Measurements from ENCODE around the gene TMEM147. TPM values are rescaled to one million over a fixed set of nuclear protein-coding genes. Genes with fewer than 3 reads are reported as not detected.

Gene TMEM147
- total RNA-seq, 4 donors from 2014 or later: 186 to 202 (median 188) TPM

DNA sequence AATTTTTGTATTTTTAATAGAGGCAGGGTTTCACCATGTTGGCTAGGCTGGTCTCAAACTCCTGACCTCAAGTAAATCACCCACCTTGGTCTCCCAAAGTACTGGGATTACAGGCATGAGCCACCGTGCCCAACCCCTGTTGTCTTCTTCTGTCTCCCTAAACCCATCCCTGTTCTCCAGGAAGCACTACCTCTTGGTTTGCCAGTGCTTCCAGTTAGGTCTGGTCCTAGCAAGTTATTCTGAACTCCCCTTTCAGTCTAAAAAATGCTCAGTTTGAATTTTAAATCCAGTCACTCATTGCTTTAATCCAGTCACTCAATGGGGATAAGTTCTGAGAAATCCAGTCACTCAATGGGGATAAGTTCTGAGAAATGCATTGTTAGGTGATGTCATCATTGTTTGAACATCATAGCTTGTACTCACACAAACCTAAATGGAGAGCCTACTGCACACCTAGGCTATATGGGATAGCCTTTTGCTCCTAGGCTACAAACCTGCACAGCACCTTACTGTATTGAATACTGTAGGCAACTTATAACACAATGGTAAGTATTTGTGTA is 26.1 kb downstream of the TMEM147 start:
- WGBS, 2 donors: 96 to 100% methylated on average over 1 of the region's 1 CpG
- intact Hi-C loops (cut with DNase I): no loop called here
- Histone ChIP-seq H3K4me1 (no peaks in the 10 kb centered on the region), H3K27ac (no peak overlapping the region), H3K36me3 (no peaks in the 10 kb centered on the region), H3K4me3 (replicated peaks in 1 of 3) (no peak overlapping the region), H3K9me3 (no peaks in the 10 kb centered on the region), H3K27me3 (no peaks in the 10 kb centered on the region)
- no peak for DNase-seq
- TF ChIP-seq, protein P1, sequence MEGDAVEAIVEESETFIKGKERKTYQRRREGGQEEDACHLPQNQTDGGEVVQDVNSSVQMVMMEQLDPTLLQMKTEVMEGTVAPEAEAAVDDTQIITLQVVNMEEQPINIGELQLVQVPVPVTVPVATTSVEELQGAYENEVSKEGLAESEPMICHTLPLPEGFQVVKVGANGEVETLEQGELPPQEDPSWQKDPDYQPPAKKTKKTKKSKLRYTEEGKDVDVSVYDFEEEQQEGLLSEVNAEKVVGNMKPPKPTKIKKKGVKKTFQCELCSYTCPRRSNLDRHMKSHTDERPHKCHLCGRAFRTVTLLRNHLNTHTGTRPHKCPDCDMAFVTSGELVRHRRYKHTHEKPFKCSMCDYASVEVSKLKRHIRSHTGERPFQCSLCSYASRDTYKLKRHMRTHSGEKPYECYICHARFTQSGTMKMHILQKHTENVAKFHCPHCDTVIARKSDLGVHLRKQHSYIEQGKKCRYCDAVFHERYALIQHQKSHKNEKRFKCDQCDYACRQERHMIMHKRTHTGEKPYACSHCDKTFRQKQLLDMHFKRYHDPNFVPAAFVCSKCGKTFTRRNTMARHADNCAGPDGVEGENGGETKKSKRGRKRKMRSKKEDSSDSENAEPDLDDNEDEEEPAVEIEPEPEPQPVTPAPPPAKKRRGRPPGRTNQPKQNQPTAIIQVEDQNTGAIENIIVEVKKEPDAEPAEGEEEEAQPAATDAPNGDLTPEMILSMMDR (IDR thresholded peaks at IDR 0.05): no peak
- TF ChIP-seq POLR2A (IDR thresholded peaks at IDR 0.05): no peak

DNA sequence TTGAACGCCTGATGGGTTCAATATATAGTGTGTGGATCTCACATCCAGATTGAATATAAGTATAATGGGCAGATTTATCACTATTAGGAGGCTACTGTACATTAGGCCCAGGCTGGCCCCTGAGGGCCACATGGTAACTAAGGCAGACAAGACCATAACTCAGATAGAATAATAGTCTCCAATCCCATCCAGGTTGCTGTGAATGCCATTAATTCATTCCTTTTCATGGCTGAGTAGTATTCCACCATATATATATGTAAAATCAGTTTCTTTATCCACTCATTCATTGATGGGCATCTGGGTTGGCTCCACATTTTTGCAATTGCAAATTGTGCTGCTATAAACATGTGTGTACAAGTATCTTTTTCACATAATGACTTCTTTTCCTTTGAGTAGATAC is 32.5 kb downstream of the TMEM147 start:
- DNase-seq: no peak
- H3K4me1 ChIP-seq: no peaks in the 10 kb centered on the region
- 35 to 69% methylated on average over 1 of the region's 1 CpG for WGBS, 2 donors
- H3K36me3 ChIP-seq: no peaks in the 10 kb centered on the region
- intact Hi-C loops (cut with DNase I): no loop called here
- H3K27me3 ChIP-seq: no peaks in the 10 kb centered on the region
- H3K9me3 ChIP-seq: no peaks in the 10 kb centered on the region
- no peak overlapping the region for H3K27ac ChIP-seq
- TF ChIP-seq, protein P1 (IDR thresholded peaks at IDR 0.05): no peak
- TF ChIP-seq POLR2A (IDR thresholded peaks at IDR 0.05): no peak
- no peak overlapping the region for H3K4me3 ChIP-seq (replicated peaks in 1 of 3)

DNA sequence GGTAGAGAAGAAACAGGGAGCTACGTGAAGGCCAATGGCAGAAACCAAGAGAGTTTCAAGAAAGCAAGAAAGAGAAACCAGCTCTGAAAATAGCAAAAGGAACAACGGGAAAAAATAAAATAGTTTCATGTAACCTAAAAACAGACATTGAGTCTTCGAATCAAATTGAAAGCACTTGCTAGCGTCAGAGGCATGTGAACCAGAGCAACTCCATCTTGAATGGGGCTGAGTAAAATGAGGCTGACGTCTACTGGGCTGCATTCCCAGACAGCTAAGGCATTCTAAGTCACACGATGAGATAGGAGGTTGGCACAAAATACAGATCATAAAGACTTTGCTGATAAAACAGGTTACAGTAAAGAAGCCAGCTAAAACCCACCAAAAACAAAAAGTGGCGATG is 33.3 kb downstream of the TMEM147 start:
- no peak overlapping the region for H3K27ac ChIP-seq
- TF ChIP-seq POLR2A (IDR thresholded peaks at IDR 0.05): no peak
- TF ChIP-seq, protein P1 (IDR thresholded peaks at IDR 0.05): no peak
- 76 to 82% methylated on average over 7 of the region's 7 CpGs for WGBS, 2 donors
- no peaks in the 10 kb centered on the region for H3K4me1 ChIP-seq
- DNase-seq: no peak
- no peaks in the 10 kb centered on the region for H3K9me3 ChIP-seq
- no peaks in the 10 kb centered on the region for H3K36me3 ChIP-seq
- intact Hi-C loops (cut with DNase I): no loop called here
- no peak overlapping the region for H3K4me3 ChIP-seq (replicated peaks in 1 of 3)
- H3K27me3 ChIP-seq: no peaks in the 10 kb centered on the region

DNA sequence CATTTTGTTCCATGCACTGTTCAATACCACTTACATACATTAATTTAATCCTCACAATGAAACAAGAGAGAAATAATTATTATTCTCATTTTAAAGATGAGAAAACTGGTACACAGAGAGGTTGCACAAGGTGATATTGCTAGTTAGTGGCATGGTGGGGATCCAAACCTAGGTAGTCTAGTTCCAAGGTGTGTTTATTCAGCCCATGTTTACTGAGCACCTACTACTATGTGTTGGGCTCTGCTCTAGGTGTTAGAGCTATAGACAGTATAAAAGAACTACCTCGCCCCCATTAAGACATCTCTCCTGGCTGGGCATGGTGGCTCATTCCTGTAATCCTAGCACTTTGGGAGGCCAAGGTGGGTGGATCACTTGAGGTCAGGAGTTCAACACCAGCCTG is 37.3 kb downstream of the TMEM147 start:
- Histone ChIP-seq H3K4me3 (replicated peaks in 1 of 3) (no peak overlapping the region), H3K4me1 (peaks cover 2 to 12% of the 10 kb centered on the region in 2 donors), H3K27me3 (no peaks in the 10 kb centered on the region), H3K36me3 (no peaks in the 10 kb centered on the region), H3K9me3 (no peaks in the 10 kb centered on the region), H3K27ac (no peak overlapping the region)
- TF ChIP-seq POLR2A (IDR thresholded peaks at IDR 0.05): no peak
- TF ChIP-seq, protein P1 (IDR thresholded peaks at IDR 0.05): no peak
- 67 to 86% methylated on average over 1 of the region's 1 CpG for WGBS, 2 donors
- intact Hi-C loops (cut with DNase I): no loop called here
- DNase-seq: no peak

DNA sequence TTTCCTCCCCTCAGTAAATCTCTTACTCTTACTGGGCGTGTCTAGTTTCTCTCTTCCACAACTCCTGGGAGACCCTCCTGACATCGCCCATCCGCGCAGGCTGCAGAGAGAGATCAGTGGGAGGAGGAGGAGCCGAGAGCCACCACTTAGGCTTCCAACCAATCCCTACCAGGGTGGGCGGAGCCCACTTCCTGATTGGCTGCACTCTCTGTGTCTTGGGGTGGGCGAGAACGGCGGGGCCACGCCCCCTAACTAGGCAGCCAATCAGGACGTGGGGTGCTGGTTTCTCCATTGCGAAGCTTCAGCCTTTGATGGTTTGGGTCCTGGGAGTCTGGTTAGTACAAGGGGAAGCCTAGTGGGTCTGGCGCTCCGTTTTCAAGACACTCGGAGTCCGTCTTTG is 40.4 kb downstream of the TMEM147 start, which contains the start of gene PMIS2:
Gene PMIS2 (plus strand): TSS at position 326 of the 400 bp plus-strand sequence. CDS start 87 bp downstream, outside the sequence.
- WGBS, 2 donors: 53 to 55% methylated on average over 8 to 16 of the region's 16 CpGs
- intact Hi-C loops (cut with DNase I): loop anchor here (5.0 kb wide), 1 partner anchor 74 kb away; the partner anchor contains the start of gene DMKN
- no peaks in the 10 kb centered on the region for H3K9me3 ChIP-seq
- H3K27ac ChIP-seq: peak within 1 kb of the TSS in 1 of 3 donors; percentile 67
- no peak for TF ChIP-seq POLR2A (IDR thresholded peaks at IDR 0.05)
- TF ChIP-seq, protein P1 (IDR thresholded peaks at IDR 0.05): no peak
- no peaks in the 10 kb centered on the region for H3K27me3 ChIP-seq
- DNase-seq: peak in 1 of 2 donors; percentile 12
- H3K36me3 ChIP-seq: no peaks in the 10 kb centered on the region
- no peak within 1 kb of the TSS for H3K4me3 ChIP-seq (replicated peaks in 1 of 3)
- H3K4me1 ChIP-seq: peaks cover 3 to 20% of the 10 kb centered on the region in 2 donors
